K562 (cell line): ENCODE measurements around the gene DNAJB2. TPM values are rescaled to one million over a fixed set of nuclear protein-coding genes. Genes with fewer than 3 reads are reported as not detected.

Experiments used
- BRD9 ChIP-seq: fragments of 450-650 bp; IDR thresholded peaks from 2 replicates; pipeline ENCODE4 v1.6.1; 2018; ENCODE audit warnings: low read depth; ENCODE audit not compliant: partially characterized antibody
- CEBPB ChIP-seq: fragments of 450-650 bp; IDR thresholded peaks from 2 replicates; pipeline ENCODE4 v1.6.1; 2016; ENCODE audit warnings: missing genetic modification characterization, missing compliant biosample characterization
- DACH1 ChIP-seq: fragments of 450-650 bp; IDR thresholded peaks from 2 replicates; pipeline ENCODE4 v1.6.1; 2018; ENCODE audit not compliant: partially characterized antibody
- FOXK2 ChIP-seq, 2 experiments: fragments of 450-650 bp; IDR thresholded peaks in 1 of 2; conservative IDR thresholded peaks in 1 of 2; 2 replicates each; pipeline ENCODE4 v1.6.1; 2016; ENCODE audit warnings: low read depth in 2 of 2, mild to moderate bottlenecking in 1 of 2
- KDM4B ChIP-seq, 2 experiments: fragments of 450-650 bp in 1 of 2; sonication (generic) in 1 of 2; IDR thresholded peaks; 2 replicates each; pipeline ENCODE4 v1.6.1; 2016 to 2017; ENCODE audit warnings: borderline replicate concordance in 2 of 2, antibody characterized with exemption in 1 of 2, low read depth in 1 of 2, mild to moderate bottlenecking in 1 of 2
- NCOA1 ChIP-seq: fragments of 450-650 bp; IDR thresholded peaks from 2 replicates; pipeline ENCODE4 v1.6.1; 2016; ENCODE audit warnings: low read depth
- SRSF7 ChIP-seq: fragments of 200-400 bp; formaldehyde crosslinking; optimal IDR thresholded peaks from 2 replicates; pipeline ENCODE3; 2017; ENCODE audit warnings: mild to moderate bottlenecking, low read depth, low read length
- TARDBP ChIP-seq: fragments of 450-650 bp; IDR thresholded peaks from 2 replicates; pipeline ENCODE4 v1.6.1; 2016
- ZBTB1 ChIP-seq: sonication (generic); formaldehyde crosslinking; IDR thresholded peaks from 2 replicates; pipeline ENCODE4 v1.8.1; 2023; ENCODE audit warnings: missing genetic modification reagents, low read depth, mild to moderate bottlenecking, borderline replicate concordance
- ZNF165 ChIP-seq: fragments of 250-450 bp; sonication (Bioruptor Pico); IDR thresholded peaks from 2 replicates; pipeline ENCODE4 v1.4.0; 2020; ENCODE audit warnings: borderline replicate concordance
- ZNF224 ChIP-seq: sonication (generic); formaldehyde crosslinking; IDR thresholded peaks from 2 replicates; pipeline ENCODE4 v1.8.0; 2022; ENCODE audit warnings: mild to moderate bottlenecking, missing genetic modification reagents
- ZNF408 ChIP-seq: fragments of 250-450 bp; sonication (Bioruptor Pico); IDR thresholded peaks from 2 replicates; pipeline ENCODE4 v1.4.0; 2020; ENCODE audit warnings: low read depth, mild to moderate bottlenecking, moderate library complexity
- ZNF444 ChIP-seq: fragments of 250-450 bp; sonication (Bioruptor Pico); IDR thresholded peaks from 2 replicates; pipeline ENCODE4 v1.4.0; 2020; ENCODE audit warnings: mild to moderate bottlenecking, moderate library complexity
- ZNF551 ChIP-seq: fragments of 250-450 bp; sonication (Bioruptor Pico); IDR thresholded peaks from 2 replicates; pipeline ENCODE4 v1.5.0; 2021; ENCODE audit warnings: mild to moderate bottlenecking, moderate library complexity
- ZNF668 ChIP-seq: fragments of 250-450 bp; sonication (Bioruptor Pico); IDR thresholded peaks from 2 replicates; pipeline ENCODE4 v1.8.0; 2022; ENCODE audit warnings: mild to moderate bottlenecking, inconsistent platforms
- ZNF778 ChIP-seq: fragments of 450-650 bp; formaldehyde crosslinking; IDR thresholded peaks from 2 replicates; pipeline ENCODE4 v1.4.0; 2020; ENCODE audit warnings: mild to moderate bottlenecking, moderate library complexity
- ZNF830 ChIP-seq: fragments of 250-450 bp; sonication (Bioruptor Pico); IDR thresholded peaks from 2 replicates; pipeline ENCODE4 v1.5.0; 2021; ENCODE audit warnings: mild to moderate bottlenecking
- polyA plus RNA-seq, 8 experiments: library from polyadenylated mRNA; depleted of rRNA in 4 of 8; stranded (reverse) in 5 of 8; unstranded in 3 of 8; fragments of >200 nt; fragmentation: Nextera tagmentation in 2 of 8; fragmentation: Illumina TruSeq in 1 of 8; extraction: Ambion mirVana in 2 of 8; extraction: Trizol in 1 of 8; gene quantifications; 2 replicates each; pipeline versions ENCODE4 v1.2.1 to v1.2.3, GENCODE V29; 2011 to 2014; ENCODE audit warnings: inconsistent platforms in 1 of 8, missing spikeins in 1 of 8
- total RNA-seq, 7 experiments: library from RNA; depleted of rRNA in 6 of 7; stranded (reverse); fragments of >200 nt in 6 of 7; fragmentation: Illumina TruSeq in 2 of 7; extraction: Trizol in 2 of 7; gene quantifications; 2 replicates each; pipeline versions ENCODE4 v1.2.1 to v1.2.3, GENCODE V29; 2011 to 2021; ENCODE audit warnings: low replicate concordance in 1 of 7
- TF ChIP-seq, protein P1 (sequence below): sonication (generic); formaldehyde crosslinking; IDR thresholded peaks from 2 replicates; pipeline ENCODE4 v1.8.0; 2023; ENCODE audit warnings: mild to moderate bottlenecking, missing genetic modification reagents
- TF ChIP-seq, protein P2 (sequence below), 2 experiments: fragments of 150-350 bp in 1 of 2; IDR thresholded peaks; 2 replicates each; pipeline ENCODE4 v1.6.1; 2012 to 2016; ENCODE audit warnings: low read depth in 2 of 2, low read length in 2 of 2, mild to moderate bottlenecking in 1 of 2, moderate library complexity in 1 of 2
- TF ChIP-seq, protein P3 (sequence below): IDR thresholded peaks from 3 replicates; pipeline ENCODE4 v1.6.1; 2011; ENCODE audit warnings: borderline replicate concordance, mild to moderate bottlenecking, moderate library complexity; ENCODE audit not compliant: insufficient read length; ENCODE audit errors: extremely low read depth

DNAJB2 gene
- total and polyA plus RNA-seq, 9 of the 15 experiments (the other 6 are each of a cell fraction or from before 2014, with no cell fraction given): 0.08 to 3.0 (median 2.2) TPM; not detected in 1

DNA sequence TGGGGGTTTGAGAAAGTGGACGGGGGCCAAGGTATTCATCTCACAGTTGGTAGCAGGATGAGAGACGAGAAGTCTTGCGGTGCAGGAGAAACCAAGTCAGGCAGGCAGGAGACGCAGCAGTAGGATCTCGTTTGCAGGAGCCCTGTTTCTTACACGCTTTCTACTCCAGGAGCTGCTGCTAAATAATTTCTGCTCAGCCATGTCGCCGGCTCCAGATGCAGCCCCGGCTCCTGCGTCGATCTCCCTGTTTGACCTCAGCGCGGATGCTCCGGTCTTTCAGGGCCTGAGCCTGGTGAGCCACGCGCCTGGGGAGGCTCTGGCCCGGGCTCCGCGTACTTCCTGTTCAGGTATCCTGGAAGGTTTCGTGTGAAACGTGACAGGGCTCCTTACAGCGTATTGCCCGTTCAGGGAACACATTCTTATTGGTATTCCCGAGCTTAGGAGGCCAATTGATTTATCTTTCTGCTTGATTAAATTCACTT is 49.1 kb upstream of the DNAJB2 start (continued):
- TF ChIP-seq, protein P1, sequence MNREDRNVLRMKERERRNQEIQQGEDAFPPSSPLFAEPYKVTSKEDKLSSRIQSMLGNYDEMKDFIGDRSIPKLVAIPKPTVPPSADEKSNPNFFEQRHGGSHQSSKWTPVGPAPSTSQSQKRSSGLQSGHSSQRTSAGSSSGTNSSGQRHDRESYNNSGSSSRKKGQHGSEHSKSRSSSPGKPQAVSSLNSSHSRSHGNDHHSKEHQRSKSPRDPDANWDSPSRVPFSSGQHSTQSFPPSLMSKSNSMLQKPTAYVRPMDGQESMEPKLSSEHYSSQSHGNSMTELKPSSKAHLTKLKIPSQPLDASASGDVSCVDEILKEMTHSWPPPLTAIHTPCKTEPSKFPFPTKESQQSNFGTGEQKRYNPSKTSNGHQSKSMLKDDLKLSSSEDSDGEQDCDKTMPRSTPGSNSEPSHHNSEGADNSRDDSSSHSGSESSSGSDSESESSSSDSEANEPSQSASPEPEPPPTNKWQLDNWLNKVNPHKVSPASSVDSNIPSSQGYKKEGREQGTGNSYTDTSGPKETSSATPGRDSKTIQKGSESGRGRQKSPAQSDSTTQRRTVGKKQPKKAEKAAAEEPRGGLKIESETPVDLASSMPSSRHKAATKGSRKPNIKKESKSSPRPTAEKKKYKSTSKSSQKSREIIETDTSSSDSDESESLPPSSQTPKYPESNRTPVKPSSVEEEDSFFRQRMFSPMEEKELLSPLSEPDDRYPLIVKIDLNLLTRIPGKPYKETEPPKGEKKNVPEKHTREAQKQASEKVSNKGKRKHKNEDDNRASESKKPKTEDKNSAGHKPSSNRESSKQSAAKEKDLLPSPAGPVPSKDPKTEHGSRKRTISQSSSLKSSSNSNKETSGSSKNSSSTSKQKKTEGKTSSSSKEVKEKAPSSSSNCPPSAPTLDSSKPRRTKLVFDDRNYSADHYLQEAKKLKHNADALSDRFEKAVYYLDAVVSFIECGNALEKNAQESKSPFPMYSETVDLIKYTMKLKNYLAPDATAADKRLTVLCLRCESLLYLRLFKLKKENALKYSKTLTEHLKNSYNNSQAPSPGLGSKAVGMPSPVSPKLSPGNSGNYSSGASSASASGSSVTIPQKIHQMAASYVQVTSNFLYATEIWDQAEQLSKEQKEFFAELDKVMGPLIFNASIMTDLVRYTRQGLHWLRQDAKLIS (CRISPR knock-in tag): no peak
- TF ChIP-seq ZNF444 (no peak), TARDBP (no peak), DACH1 (no peak), ZBTB1 (no peak), ZNF778 (CRISPR knock-in tag) (no peak), BRD9 (peak; percentile 36), ZNF830 (no peak), ZNF408 (CRISPR knock-in tag) (no peak), ZNF551 (no peak), NCOA1 (peak; percentile 37; the same call in 1 of the 2 replicates), KDM4B (IDR thresholded peaks at IDR 0.05; ENCODE audit: borderline replicate concordance in 2 of 2, low read depth in 1 of 2) (no peak), CEBPB (tag) (no peak), ZNF668 (CRISPR knock-in tag) (no peak), FOXK2 (conservative IDR thresholded peaks at IDR 0.05 in 1 of 2, IDR thresholded peaks at IDR 0.05 in 1 of 2; ENCODE audit: low read depth in 2 of 2) (no peak), ZNF165 (CRISPR knock-in tag) (no peak), SRSF7 (no peak), ZNF224 (CRISPR knock-in tag) (no peak)
- TF ChIP-seq, protein P2, sequence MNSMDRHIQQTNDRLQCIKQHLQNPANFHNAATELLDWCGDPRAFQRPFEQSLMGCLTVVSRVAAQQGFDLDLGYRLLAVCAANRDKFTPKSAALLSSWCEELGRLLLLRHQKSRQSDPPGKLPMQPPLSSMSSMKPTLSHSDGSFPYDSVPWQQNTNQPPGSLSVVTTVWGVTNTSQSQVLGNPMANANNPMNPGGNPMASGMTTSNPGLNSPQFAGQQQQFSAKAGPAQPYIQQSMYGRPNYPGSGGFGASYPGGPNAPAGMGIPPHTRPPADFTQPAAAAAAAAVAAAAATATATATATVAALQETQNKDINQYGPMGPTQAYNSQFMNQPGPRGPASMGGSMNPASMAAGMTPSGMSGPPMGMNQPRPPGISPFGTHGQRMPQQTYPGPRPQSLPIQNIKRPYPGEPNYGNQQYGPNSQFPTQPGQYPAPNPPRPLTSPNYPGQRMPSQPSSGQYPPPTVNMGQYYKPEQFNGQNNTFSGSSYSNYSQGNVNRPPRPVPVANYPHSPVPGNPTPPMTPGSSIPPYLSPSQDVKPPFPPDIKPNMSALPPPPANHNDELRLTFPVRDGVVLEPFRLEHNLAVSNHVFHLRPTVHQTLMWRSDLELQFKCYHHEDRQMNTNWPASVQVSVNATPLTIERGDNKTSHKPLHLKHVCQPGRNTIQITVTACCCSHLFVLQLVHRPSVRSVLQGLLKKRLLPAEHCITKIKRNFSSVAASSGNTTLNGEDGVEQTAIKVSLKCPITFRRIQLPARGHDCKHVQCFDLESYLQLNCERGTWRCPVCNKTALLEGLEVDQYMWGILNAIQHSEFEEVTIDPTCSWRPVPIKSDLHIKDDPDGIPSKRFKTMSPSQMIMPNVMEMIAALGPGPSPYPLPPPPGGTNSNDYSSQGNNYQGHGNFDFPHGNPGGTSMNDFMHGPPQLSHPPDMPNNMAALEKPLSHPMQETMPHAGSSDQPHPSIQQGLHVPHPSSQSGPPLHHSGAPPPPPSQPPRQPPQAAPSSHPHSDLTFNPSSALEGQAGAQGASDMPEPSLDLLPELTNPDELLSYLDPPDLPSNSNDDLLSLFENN (IDR thresholded peaks at IDR 0.05; ENCODE audit: low read depth in 2 of 2, low read length in 2 of 2): no peak
- TF ChIP-seq, protein P3, sequence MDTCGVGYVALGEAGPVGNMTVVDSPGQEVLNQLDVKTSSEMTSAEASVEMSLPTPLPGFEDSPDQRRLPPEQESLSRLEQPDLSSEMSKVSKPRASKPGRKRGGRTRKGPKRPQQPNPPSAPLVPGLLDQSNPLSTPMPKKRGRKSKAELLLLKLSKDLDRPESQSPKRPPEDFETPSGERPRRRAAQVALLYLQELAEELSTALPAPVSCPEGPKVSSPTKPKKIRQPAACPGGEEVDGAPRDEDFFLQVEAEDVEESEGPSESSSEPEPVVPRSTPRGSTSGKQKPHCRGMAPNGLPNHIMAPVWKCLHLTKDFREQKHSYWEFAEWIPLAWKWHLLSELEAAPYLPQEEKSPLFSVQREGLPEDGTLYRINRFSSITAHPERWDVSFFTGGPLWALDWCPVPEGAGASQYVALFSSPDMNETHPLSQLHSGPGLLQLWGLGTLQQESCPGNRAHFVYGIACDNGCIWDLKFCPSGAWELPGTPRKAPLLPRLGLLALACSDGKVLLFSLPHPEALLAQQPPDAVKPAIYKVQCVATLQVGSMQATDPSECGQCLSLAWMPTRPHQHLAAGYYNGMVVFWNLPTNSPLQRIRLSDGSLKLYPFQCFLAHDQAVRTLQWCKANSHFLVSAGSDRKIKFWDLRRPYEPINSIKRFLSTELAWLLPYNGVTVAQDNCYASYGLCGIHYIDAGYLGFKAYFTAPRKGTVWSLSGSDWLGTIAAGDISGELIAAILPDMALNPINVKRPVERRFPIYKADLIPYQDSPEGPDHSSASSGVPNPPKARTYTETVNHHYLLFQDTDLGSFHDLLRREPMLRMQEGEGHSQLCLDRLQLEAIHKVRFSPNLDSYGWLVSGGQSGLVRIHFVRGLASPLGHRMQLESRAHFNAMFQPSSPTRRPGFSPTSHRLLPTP: no peak
